ENCODE results near the gene NR2F1-AS1. TPM values are rescaled to one million over a fixed set of nuclear protein-coding genes. Genes with fewer than 3 reads are reported as not detected.

NR2F1-AS1 gene
- total and polyA plus RNA-seq, 9 of the 15 experiments (the other 6 are each of a cell fraction or from before 2014, with no cell fraction given): not detected

GRCh38 chr5:93452255-93452654 lies 128.8 kb downstream of the NR2F1-AS1 start (continued):
- TF ChIP-seq ELK1 (CRISPR knock-in tag; IDR thresholded peaks at IDR 0.05) (no peak), DIDO1 (tag; IDR thresholded peaks at IDR 0.05; ENCODE audit: low read depth) (no peak), MIER1 (IDR thresholded peaks at IDR 0.05; ENCODE audit: low read depth) (no peak), SRSF3 (IDR thresholded peaks at IDR 0.05; ENCODE audit: insufficient read depth, low read length) (no peak), TOE1 (IDR thresholded peaks at IDR 0.05; ENCODE audit: borderline replicate concordance) (no peak), TOE1 (CRISPR knock-in tag; IDR thresholded peaks at IDR 0.05; ENCODE audit: borderline replicate concordance, low read depth) (no peak), SRSF9 (IDR thresholded peaks at IDR 0.05; ENCODE audit: borderline replicate concordance, low read depth, low read length) (no peak), FOXK1 (CRISPR knock-in tag; IDR thresholded peaks at IDR 0.05; ENCODE audit: borderline replicate concordance) (no peak)

GRCh38 chr5:93438124-93438523 lies 142.9 kb downstream of the NR2F1-AS1 start:
- H3K4me3 ChIP-seq: no peak overlapping the region
- H3K4me2 ChIP-seq (ENCODE audit: insufficient read depth, low read length): no peak overlapping the region
- no peaks in the 10 kb centered on the region for H3K79me2 ChIP-seq (ENCODE audit: control insufficient read depth, insufficient read depth, low read length)
- WGBS (ENCODE audit: insufficient coverage, low coverage, missing lambda C conversion rate): 0% methylated on average over 2 of the region's 2 CpGs
- ChIA-PET POLR2A (no interaction called here), CTCF (ENCODE audit: low intra/inter-chr PET ratio) (no interaction called here)
- H3K27me3 ChIP-seq (ENCODE audit: control insufficient read depth in 2 of 2, insufficient read depth in 2 of 2, low read length in 2 of 2): no peaks in the 10 kb centered on the region
- ATAC-seq (no peak), FAIRE-seq (no peak), DNase-seq (ENCODE audit: extremely low read depth in 1 of 4, low spot score in 3 of 4) (no peak)
- no peaks in the 10 kb centered on the region for H3K9me3 ChIP-seq (replicated peaks; ENCODE audit: control insufficient read depth, insufficient read depth, low read depth, low read length)
- H3K27ac ChIP-seq (ENCODE audit: extremely low read depth, low read depth, low read length): no peak overlapping the region
- no peak overlapping the region for H2AFZ ChIP-seq (ENCODE audit: low read depth, low read length)
- no peaks in the 10 kb centered on the region for H4K20me1 ChIP-seq (replicated peaks; ENCODE audit: control insufficient read depth, insufficient read depth, low read length)
- H3K36me3 ChIP-seq (ENCODE audit: control insufficient read depth, insufficient read depth, low read length): no peaks in the 10 kb centered on the region
- no peak overlapping the region for H3K9ac ChIP-seq (ENCODE audit: insufficient read depth in 1 of 2, low read depth in 2 of 2, low read length in 2 of 2)
- intact Hi-C loops (cut with micrococcal nuclease) (no loop called here), in situ Hi-C loops (cut with MboI) (no loop called here)
- no peaks in the 10 kb centered on the region for H3K9me1 ChIP-seq (ENCODE audit: control insufficient read depth, insufficient read depth, low read length)
- no TSS peak for BruUV-seq (replicated peaks)
- no peaks in the 10 kb centered on the region for H3K4me1 ChIP-seq (replicated peaks in 1 of 2; ENCODE audit: control insufficient read depth in 2 of 2, insufficient read depth in 2 of 2, low read length in 2 of 2)
- TF ChIP-seq FOXP4 (CRISPR knock-in tag; IDR thresholded peaks at IDR 0.05; ENCODE audit: borderline replicate concordance) (no peak), TBP (optimal IDR thresholded peaks at IDR 0.05; ENCODE audit: low read depth, low read length) (no peak)

Data from K562 (cell line).